Adrenal gland (tissue), 12 donors: ENCODE measurements around the gene OAS3. TPM values are rescaled to one million over a fixed set of nuclear protein-coding genes. Genes with fewer than 3 reads are reported as not detected.

Source experiments
- DNase-seq, 7 donors: peaks; one replicate each; pipeline ENCODE4 v3.0.0-alpha.2; 2019 to 2020
- H3K27ac ChIP-seq, 5 donors: fragments of 200-600 bp; sonication (generic) in 4 of 5; 1 replicate in 3 of 5; 2 replicates in 2 of 5; pipeline versions ENCODE4 v1.5.1 to v1.8.0; 2016 to 2020; ENCODE audit warnings: mild to moderate bottlenecking in 1 of 5
- H3K27me3 ChIP-seq: fragments of 200-600 bp; 2 replicates; pipeline ENCODE4 v1.8.0; 2021
- H3K36me3 ChIP-seq, 2 donors: fragments of 200-600 bp; replicated peaks in 1 of 2; 1 replicate in 1 of 2; 2 replicates in 1 of 2; pipeline versions ENCODE4 v1.5.1 to v1.8.0; 2018 to 2022
- H3K4me1 ChIP-seq, 2 donors: fragments of 200-600 bp; replicated peaks in 1 of 2; 1 replicate in 1 of 2; 2 replicates in 1 of 2; pipeline versions ENCODE4 v1.5.1 to v1.8.0; 2018 to 2021
- H3K4me3 ChIP-seq, 4 donors: fragments of 200-600 bp; sonication (generic) in 3 of 4; one replicate each; pipeline ENCODE4 v1.5.1; 2016 to 2018
- H3K9me3 ChIP-seq, 3 donors: fragments of 200-600 bp; sonication (generic) in 1 of 3; replicated peaks in 1 of 3; 1 replicate in 2 of 3; 2 replicates in 1 of 3; pipeline versions ENCODE4 v1.5.1 to v1.8.0; 2016 to 2021
- CTCF ChIP-seq, 6 experiments: fragments of 450-650 bp in 4 of 6; fragments of 200-600 bp in 2 of 6; sonication (generic) in 1 of 6; IDR thresholded peaks; 1 replicate in 5 of 6; 2 replicates in 1 of 6; pipeline versions ENCODE4 v1.5.1 to v1.8.0; 2016 to 2021; ENCODE audit warnings: antibody characterized with exemption in 6 of 6, mild to moderate bottlenecking in 2 of 6, moderate library complexity in 1 of 6
- POLR2A ChIP-seq, 2 donors: fragments of 450-650 bp; IDR thresholded peaks; one replicate each; pipeline ENCODE4 v1.6.1; 2017; ENCODE audit warnings: antibody characterized with exemption in 2 of 2, mild to moderate bottlenecking in 2 of 2, moderate library complexity in 1 of 2
- WGBS, 4 donors: extraction: QIAGEN DNeasy Blood & Tissue Kit in 2 of 4; methylation state at CpG; one replicate each; pipeline versions ENCODE4 v1.1.5 to v1.1.7; 2013 to 2017; 5-methylcytosine and 5-hydroxymethylcytosine counted together
- intact Hi-C, 2 donors: fragments of 100-400 bp; cut with DNase I; formaldehyde crosslinking; loops; one replicate each; pipeline versions ENCODE4 v1.14.1 to v1.15.0; 2022 to 2023
- polyA plus RNA-seq, 3 donors: library from polyadenylated mRNA; stranded (reverse); fragments of 200-250 nt in 2 of 3; fragments of 350-450 nt in 1 of 3; fragmentation: Illumina TruSeq in 1 of 3; extraction: RNeasy Lipid Tissue Mini Kit (QIAGEN cat#74804) in 1 of 3; gene quantifications; one replicate each; pipeline ENCODE4 v1.2.3, GENCODE V29; 2013 to 2014
- total RNA-seq, 9 donors: library from RNA; depleted of rRNA in 4 of 9; stranded (reverse); fragments of >200 nt in 4 of 9; fragments of 120-200 nt in 1 of 9; fragmentation: NEBNext Ultra II Directional in 1 of 9; extraction: Animal tissue kit (Norgen Biotek cat#: 25700) in 1 of 9; gene quantifications; one replicate each; pipeline versions ENCODE4 v1.1.0 to v1.2.4, GENCODE V29; 2013 to 2023
- donor health status: healthy with polysubstance abuse.
- donor health status: Bipolar disorder and iron deficiency.
- donor health status: DM: yes; HTN: yes; CAD: no.
- donor health status: DM: no; HTN: no; CAD: no.
- donor health status: DM: no; HTN: no; CAD: no.
- donor health status: DM: yes; HTN: yes; CAD: no.

Gene OAS3
- total and polyA plus RNA-seq, 12 donors = 2.7 to 19.4 (median 10.3) TPM

- TF ChIP-seq POLR2A (IDR thresholded peaks at IDR 0.05) = no peak
- no peak overlapping the region for H3K4me3 ChIP-seq
- no peak for DNase-seq
- no peaks in the 10 kb centered on the region for H3K4me1 ChIP-seq
- WGBS, 4 donors = 97 to 99% (median 98%) methylated on average over 7 of the region's 7 CpGs
- no peaks in the 10 kb centered on the region for H3K9me3 ChIP-seq
- peaks cover 0 to 6% of the 10 kb centered on the region in 2 donors for H3K36me3 ChIP-seq
- no peak overlapping the region for H3K27ac ChIP-seq
- no peaks in the 10 kb centered on the region for H3K27me3 ChIP-seq
- intact Hi-C loops = no loop called here
These were observed 29.6 kb downstream of the OAS3 start for GRCh38 chr12:112967858-112968257.

GRCh38 chr12:112969547-112970306 lies 31.5 kb downstream of the OAS3 start:
- DNase-seq = no peak
- no peak for TF ChIP-seq POLR2A (IDR thresholded peaks at IDR 0.05)
- TF ChIP-seq CTCF (IDR thresholded peaks at IDR 0.05) = no peak
- Histone ChIP-seq H3K4me1 (no peaks in the 10 kb centered on the region), H3K4me3 (no peak overlapping the region), H3K27me3 (no peaks in the 10 kb centered on the region), H3K9me3 (no peaks in the 10 kb centered on the region), H3K36me3 (no peaks in the 10 kb centered on the region), H3K27ac (no peak overlapping the region)
- 95 to 98% (median 97%) methylated on average over 8 of the region's 8 CpGs for WGBS, 4 donors
- intact Hi-C loops = no loop called here

- H3K27me3 ChIP-seq = no peaks in the 10 kb centered on the region
- intact Hi-C loops = no loop called here
- DNase-seq = no peak
- H3K4me1 ChIP-seq = no peaks in the 10 kb centered on the region
- TF ChIP-seq POLR2A (IDR thresholded peaks at IDR 0.05) (no peak), CTCF (IDR thresholded peaks at IDR 0.05) (no peak)
- 62 to 92% (median 90%) methylated on average over 2 of the region's 2 CpGs for WGBS, 4 donors
- H3K27ac ChIP-seq = no peak overlapping the region
- H3K9me3 ChIP-seq = no peaks in the 10 kb centered on the region
- no peak overlapping the region for H3K4me3 ChIP-seq
- H3K36me3 ChIP-seq = no peaks in the 10 kb centered on the region
These were observed 32.1 kb downstream of the OAS3 start for GRCh38 chr12:112970391-112970790.

- peak in 5 of 7 donors; percentile 33 to 70 (median 54) for DNase-seq
- intact Hi-C loops = no loop called here
- 63 to 66% (median 65%) methylated on average over 4 to 5 of the region's 5 CpGs for WGBS, 4 donors
- Histone ChIP-seq H3K9me3 (no peaks in the 10 kb centered on the region), H3K27ac (no peak overlapping the region), H3K36me3 (no peaks in the 10 kb centered on the region), H3K4me1 (no peaks in the 10 kb centered on the region), H3K27me3 (no peaks in the 10 kb centered on the region), H3K4me3 (no peak overlapping the region)
- TF ChIP-seq CTCF (IDR thresholded peaks at IDR 0.05) (no peak), POLR2A (IDR thresholded peaks at IDR 0.05) (no peak)
These were observed 33.0 kb downstream of the OAS3 start for GRCh38 chr12:112971248-112971647.
